Measurements from ENCODE around the gene HSD11B2.
A peak's percentile ranks its signal among the peaks of the same experiment; 100 is the strongest.

HSD11B2 gene

GRCh38 chr16:67393111-67393787 lies 37.7 kb upstream of the HSD11B2 start, which contains the start of gene TPPP3 (continued):
- TF ChIP-seq ZBTB49 (tag by site-specific recombination; IDR thresholded peaks at IDR 0.05; ENCODE audit: low read depth), result no peak
- TF ChIP-seq ZFP69B (tag by site-specific recombination; IDR thresholded peaks at IDR 0.05), result no peak
- no peak for TF ChIP-seq ZNF677 (tag by site-specific recombination; IDR thresholded peaks at IDR 0.05)
- TF ChIP-seq, protein P1, sequence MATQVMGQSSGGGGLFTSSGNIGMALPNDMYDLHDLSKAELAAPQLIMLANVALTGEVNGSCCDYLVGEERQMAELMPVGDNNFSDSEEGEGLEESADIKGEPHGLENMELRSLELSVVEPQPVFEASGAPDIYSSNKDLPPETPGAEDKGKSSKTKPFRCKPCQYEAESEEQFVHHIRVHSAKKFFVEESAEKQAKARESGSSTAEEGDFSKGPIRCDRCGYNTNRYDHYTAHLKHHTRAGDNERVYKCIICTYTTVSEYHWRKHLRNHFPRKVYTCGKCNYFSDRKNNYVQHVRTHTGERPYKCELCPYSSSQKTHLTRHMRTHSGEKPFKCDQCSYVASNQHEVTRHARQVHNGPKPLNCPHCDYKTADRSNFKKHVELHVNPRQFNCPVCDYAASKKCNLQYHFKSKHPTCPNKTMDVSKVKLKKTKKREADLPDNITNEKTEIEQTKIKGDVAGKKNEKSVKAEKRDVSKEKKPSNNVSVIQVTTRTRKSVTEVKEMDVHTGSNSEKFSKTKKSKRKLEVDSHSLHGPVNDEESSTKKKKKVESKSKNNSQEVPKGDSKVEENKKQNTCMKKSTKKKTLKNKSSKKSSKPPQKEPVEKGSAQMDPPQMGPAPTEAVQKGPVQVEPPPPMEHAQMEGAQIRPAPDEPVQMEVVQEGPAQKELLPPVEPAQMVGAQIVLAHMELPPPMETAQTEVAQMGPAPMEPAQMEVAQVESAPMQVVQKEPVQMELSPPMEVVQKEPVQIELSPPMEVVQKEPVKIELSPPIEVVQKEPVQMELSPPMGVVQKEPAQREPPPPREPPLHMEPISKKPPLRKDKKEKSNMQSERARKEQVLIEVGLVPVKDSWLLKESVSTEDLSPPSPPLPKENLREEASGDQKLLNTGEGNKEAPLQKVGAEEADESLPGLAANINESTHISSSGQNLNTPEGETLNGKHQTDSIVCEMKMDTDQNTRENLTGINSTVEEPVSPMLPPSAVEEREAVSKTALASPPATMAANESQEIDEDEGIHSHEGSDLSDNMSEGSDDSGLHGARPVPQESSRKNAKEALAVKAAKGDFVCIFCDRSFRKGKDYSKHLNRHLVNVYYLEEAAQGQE (tag by site-specific recombination; IDR thresholded peaks at IDR 0.05), result no peak
- peak; percentile 80 for TF ChIP-seq GLIS1 (tag by site-specific recombination; IDR thresholded peaks at IDR 0.05)
- TF ChIP-seq ZNF169 (tag by site-specific recombination; IDR thresholded peaks at IDR 0.05), result no peak
- TF ChIP-seq ZNF239 (tag by site-specific recombination; IDR thresholded peaks at IDR 0.05), result no peak
- no peak for TF ChIP-seq ZNF248 (tag by site-specific recombination; IDR thresholded peaks at IDR 0.05)
- no peak for TF ChIP-seq ZNF138 (tag by site-specific recombination; IDR thresholded peaks at IDR 0.05; ENCODE audit: borderline replicate concordance)
- TF ChIP-seq ZNF768 (tag by site-specific recombination; IDR thresholded peaks at IDR 0.05), result no peak
- no peak for TF ChIP-seq ZBTB21 (tag by site-specific recombination; IDR thresholded peaks at IDR 0.05)
- no peak for TF ChIP-seq ZNF157 (tag by site-specific recombination; IDR thresholded peaks at IDR 0.05)
- TF ChIP-seq, protein P2, sequence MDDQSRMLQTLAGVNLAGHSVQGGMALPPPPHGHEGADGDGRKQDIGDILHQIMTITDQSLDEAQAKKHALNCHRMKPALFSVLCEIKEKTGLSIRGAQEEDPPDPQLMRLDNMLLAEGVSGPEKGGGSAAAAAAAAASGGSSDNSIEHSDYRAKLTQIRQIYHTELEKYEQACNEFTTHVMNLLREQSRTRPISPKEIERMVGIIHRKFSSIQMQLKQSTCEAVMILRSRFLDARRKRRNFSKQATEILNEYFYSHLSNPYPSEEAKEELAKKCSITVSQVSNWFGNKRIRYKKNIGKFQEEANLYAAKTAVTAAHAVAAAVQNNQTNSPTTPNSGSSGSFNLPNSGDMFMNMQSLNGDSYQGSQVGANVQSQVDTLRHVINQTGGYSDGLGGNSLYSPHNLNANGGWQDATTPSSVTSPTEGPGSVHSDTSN (CRISPR knock-in tag; IDR thresholded peaks at IDR 0.05), result no peak
- no peak for TF ChIP-seq ZNF791 (tag by site-specific recombination; IDR thresholded peaks at IDR 0.05)
- peak; percentile 81 for TF ChIP-seq KLF1 (tag by site-specific recombination; IDR thresholded peaks at IDR 0.05)
- TF ChIP-seq, protein P3, sequence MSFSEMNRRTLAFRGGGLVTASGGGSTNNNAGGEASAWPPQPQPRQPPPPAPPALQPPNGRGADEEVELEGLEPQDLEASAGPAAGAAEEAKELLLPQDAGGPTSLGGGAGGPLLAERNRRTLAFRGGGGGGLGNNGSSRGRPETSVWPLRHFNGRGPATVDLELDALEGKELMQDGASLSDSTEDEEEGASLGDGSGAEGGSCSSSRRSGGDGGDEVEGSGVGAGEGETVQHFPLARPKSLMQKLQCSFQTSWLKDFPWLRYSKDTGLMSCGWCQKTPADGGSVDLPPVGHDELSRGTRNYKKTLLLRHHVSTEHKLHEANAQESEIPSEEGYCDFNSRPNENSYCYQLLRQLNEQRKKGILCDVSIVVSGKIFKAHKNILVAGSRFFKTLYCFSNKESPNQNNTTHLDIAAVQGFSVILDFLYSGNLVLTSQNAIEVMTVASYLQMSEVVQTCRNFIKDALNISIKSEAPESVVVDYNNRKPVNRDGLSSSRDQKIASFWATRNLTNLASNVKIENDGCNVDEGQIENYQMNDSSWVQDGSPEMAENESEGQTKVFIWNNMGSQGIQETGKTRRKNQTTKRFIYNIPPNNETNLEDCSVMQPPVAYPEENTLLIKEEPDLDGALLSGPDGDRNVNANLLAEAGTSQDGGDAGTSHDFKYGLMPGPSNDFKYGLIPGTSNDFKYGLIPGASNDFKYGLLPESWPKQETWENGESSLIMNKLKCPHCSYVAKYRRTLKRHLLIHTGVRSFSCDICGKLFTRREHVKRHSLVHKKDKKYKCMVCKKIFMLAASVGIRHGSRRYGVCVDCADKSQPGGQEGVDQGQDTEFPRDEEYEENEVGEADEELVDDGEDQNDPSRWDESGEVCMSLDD (tag by site-specific recombination; IDR thresholded peaks at IDR 0.05), result no peak
- TF ChIP-seq ZNF223 (tag by site-specific recombination; IDR thresholded peaks at IDR 0.05), result no peak
- TF ChIP-seq BCL6B (tag by site-specific recombination; IDR thresholded peaks at IDR 0.05), result no peak
- TF ChIP-seq FEZF1 (tag by site-specific recombination; IDR thresholded peaks at IDR 0.05), result no peak
- TF ChIP-seq ZNF354C (tag by site-specific recombination; IDR thresholded peaks at IDR 0.05; ENCODE audit: borderline replicate concordance, low read depth), result no peak
- no peak for TF ChIP-seq ZNF324 (tag by site-specific recombination; IDR thresholded peaks at IDR 0.05)
- no peak for TF ChIP-seq YY2 (tag by site-specific recombination; IDR thresholded peaks at IDR 0.05)
- no peak for TF ChIP-seq ZNF561 (tag by site-specific recombination; IDR thresholded peaks at IDR 0.05; ENCODE audit: borderline replicate concordance)
- TF ChIP-seq ZXDB (tag by site-specific recombination; IDR thresholded peaks at IDR 0.05), result 0 out of 2 replicates have a peak, but pooled peaks have one; percentile 14
- TF ChIP-seq ZNF174 (tag by site-specific recombination; IDR thresholded peaks at IDR 0.05), result no peak
- no peak for TF ChIP-seq ZNF501 (tag by site-specific recombination; IDR thresholded peaks at IDR 0.05)
- TF ChIP-seq ZNF549 (tag by site-specific recombination; IDR thresholded peaks at IDR 0.05), result no peak
- TF ChIP-seq KLF7 (tag by site-specific recombination; IDR thresholded peaks at IDR 0.05; ENCODE audit: borderline replicate concordance), result peak; percentile 48; the same call in 1 of the 2 replicates
- no peak for TF ChIP-seq ZNF16 (tag by site-specific recombination; IDR thresholded peaks at IDR 0.05; ENCODE audit: low read depth)
- TF ChIP-seq SCRT2 (tag by site-specific recombination; IDR thresholded peaks at IDR 0.05), result no peak
- TF ChIP-seq ZNF350 (tag by site-specific recombination; IDR thresholded peaks at IDR 0.05), result no peak

Data from HEK293 (cell line).